HFFc6 (cell line): ENCODE results near the gene USH2A. TPM values are rescaled to one million over a fixed set of nuclear protein-coding genes. Genes with fewer than 3 reads are reported as not detected.

ENCODE experiments used
- DNase-seq: peaks from one replicate; pipeline ENCODE4 v3.0.0-alpha.2; 2018
- H3K27ac Mint-ChIP-seq: 2 replicates; pipeline ENCODE4 v1.8.0; 2020; ENCODE audit warnings: mild to moderate bottlenecking, mixed read lengths
- H3K27me3 Mint-ChIP-seq: 2 replicates; pipeline ENCODE4 v1.8.0; 2021; ENCODE audit warnings: mild to moderate bottlenecking, moderate library complexity, mixed read lengths; ENCODE audit not compliant: insufficient read depth
- H3K36me3 Mint-ChIP-seq: 2 replicates; pipeline ENCODE4 v1.8.0; 2021; ENCODE audit warnings: low read depth, mixed read lengths
- H3K4me1 Mint-ChIP-seq: 2 replicates; pipeline ENCODE4 v1.8.0; 2020; ENCODE audit warnings: low read depth, mixed read lengths
- H3K4me3 Mint-ChIP-seq: 2 replicates; pipeline ENCODE4 v1.8.0; 2020; ENCODE audit warnings: mild to moderate bottlenecking, moderate library complexity, mixed read lengths
- H3K9me3 Mint-ChIP-seq: 2 replicates; pipeline ENCODE4 v1.8.0; 2020; ENCODE audit warnings: mild to moderate bottlenecking, mixed read lengths
- CTCF ChIP-seq: fragments of 200-600 bp; sonication (generic); IDR thresholded peaks from 2 replicates; pipeline ENCODE4 v1.5.0; 2021; ENCODE audit warnings: antibody characterized with exemption, mild to moderate bottlenecking
- total RNA-seq, 6 experiments: library from RNA; stranded (reverse); fragmentation: NEBNext Ultra II Directional; extraction: Animal tissue kit (Norgen Biotek cat#: 25700); gene quantifications; 2 replicates in 1 of 6; 3 replicates in 5 of 6; pipeline ENCODE4 v1.2.3, GENCODE V29; 2021

USH2A gene
- total RNA-seq, 6 experiments from 2014 or later, result 0.02 to 0.07 (median 0.04) TPM

GRCh38 chr1:215807218-215807617 is 616.0 kb downstream of the USH2A start:
- H3K27me3 Mint-ChIP-seq, result no peaks in the 10 kb centered on the region; the same call in 1 of the 2 replicates
- H3K9me3 Mint-ChIP-seq, result peaks cover 17% of the 10 kb centered on the region
- peaks cover 24% of the 10 kb centered on the region for H3K4me1 Mint-ChIP-seq
- TF ChIP-seq CTCF, result no peak
- H3K27ac Mint-ChIP-seq, result 0 out of 2 replicates have a peak overlapping the region, but pooled peaks have one; percentile 63
- H3K36me3 Mint-ChIP-seq, result peaks cover 22% of the 10 kb centered on the region
- DNase-seq, result no peak
- H3K4me3 Mint-ChIP-seq, result no peak overlapping the region

GRCh38 chr1:215797859-215798258 is 625.4 kb downstream of the USH2A start:
- H3K4me1 Mint-ChIP-seq, result peaks cover 52% of the 10 kb centered on the region
- H3K36me3 Mint-ChIP-seq, result no peaks in the 10 kb centered on the region; the same call in 1 of the 2 replicates
- peak overlapping the region; percentile 18 for H3K4me3 Mint-ChIP-seq
- H3K27ac Mint-ChIP-seq, result peak overlapping the region; percentile 85
- peak; percentile 6 for DNase-seq
- H3K9me3 Mint-ChIP-seq, result no peaks in the 10 kb centered on the region; the same call in 1 of the 2 replicates
- no peak for TF ChIP-seq CTCF
- no peaks in the 10 kb centered on the region for H3K27me3 Mint-ChIP-seq

- H3K4me3 Mint-ChIP-seq, result peak overlapping the region; percentile 55; the same call in 1 of the 2 replicates
- no peaks in the 10 kb centered on the region for H3K9me3 Mint-ChIP-seq
- TF ChIP-seq CTCF, result no peak
- peak overlapping the region; percentile 48 for H3K27ac Mint-ChIP-seq
- no peaks in the 10 kb centered on the region for H3K27me3 Mint-ChIP-seq
- DNase-seq, result no peak
- H3K36me3 Mint-ChIP-seq, result no peaks in the 10 kb centered on the region; the same call in 1 of the 2 replicates
- peaks cover 71% of the 10 kb centered on the region for H3K4me1 Mint-ChIP-seq
These were observed 629.1 kb downstream of the USH2A start for GRCh38 chr1:215794156-215794555.

- no peaks in the 10 kb centered on the region for H3K27me3 Mint-ChIP-seq
- peak; percentile 78 for TF ChIP-seq CTCF
- H3K4me3 Mint-ChIP-seq, result peak overlapping the region; percentile 55; the same call in 1 of the 2 replicates
- H3K36me3 Mint-ChIP-seq, result no peaks in the 10 kb centered on the region; the same call in 1 of the 2 replicates
- H3K27ac Mint-ChIP-seq, result peak overlapping the region; percentile 67
- DNase-seq, result peak; percentile 94
- H3K9me3 Mint-ChIP-seq, result no peaks in the 10 kb centered on the region
- H3K4me1 Mint-ChIP-seq, result peaks cover 62% of the 10 kb centered on the region
These were observed 630.1 kb downstream of the USH2A start for GRCh38 chr1:215793180-215793579.

- Mint-ChIP-seq H3K36me3 (no peaks in the 10 kb centered on the region; the same call in 1 of the 2 replicates), H3K27me3 (no peaks in the 10 kb centered on the region), H3K27ac (no peak overlapping the region), H3K4me1 (peaks cover 54% of the 10 kb centered on the region), H3K4me3 (no peak overlapping the region), H3K9me3 (no peaks in the 10 kb centered on the region)
- no peak for TF ChIP-seq CTCF
- DNase-seq, result no peak
These were observed 630.8 kb downstream of the USH2A start for GRCh38 chr1:215792446-215792845.
